ENCODE results near the gene ACBD4. TPM values are rescaled to one million over a fixed set of nuclear protein-coding genes. Genes with fewer than 3 reads are reported as not detected.

Gene ACBD4
- total and polyA plus RNA-seq, 4 donors, result 7.8 to 15.7 (median 12.7) TPM

- WGBS, 2 donors, result 90 to 96% methylated on average over 9 of the region's 9 CpGs
- ATAC-seq (ENCODE audit: insufficient read depth, low FRiP score), result no peak
- H3K9ac ChIP-seq (ENCODE audit: insufficient read depth in 1 of 2, low read length in 2 of 2), result no peak overlapping the region
These were observed 22.1 kb upstream of the ACBD4 start for GRCh38 chr17:45113424-45113754.

GRCh38 chr17:45114117-45114932 lies 21.2 kb upstream of the ACBD4 start:
- TF ChIP-seq, protein P1, sequence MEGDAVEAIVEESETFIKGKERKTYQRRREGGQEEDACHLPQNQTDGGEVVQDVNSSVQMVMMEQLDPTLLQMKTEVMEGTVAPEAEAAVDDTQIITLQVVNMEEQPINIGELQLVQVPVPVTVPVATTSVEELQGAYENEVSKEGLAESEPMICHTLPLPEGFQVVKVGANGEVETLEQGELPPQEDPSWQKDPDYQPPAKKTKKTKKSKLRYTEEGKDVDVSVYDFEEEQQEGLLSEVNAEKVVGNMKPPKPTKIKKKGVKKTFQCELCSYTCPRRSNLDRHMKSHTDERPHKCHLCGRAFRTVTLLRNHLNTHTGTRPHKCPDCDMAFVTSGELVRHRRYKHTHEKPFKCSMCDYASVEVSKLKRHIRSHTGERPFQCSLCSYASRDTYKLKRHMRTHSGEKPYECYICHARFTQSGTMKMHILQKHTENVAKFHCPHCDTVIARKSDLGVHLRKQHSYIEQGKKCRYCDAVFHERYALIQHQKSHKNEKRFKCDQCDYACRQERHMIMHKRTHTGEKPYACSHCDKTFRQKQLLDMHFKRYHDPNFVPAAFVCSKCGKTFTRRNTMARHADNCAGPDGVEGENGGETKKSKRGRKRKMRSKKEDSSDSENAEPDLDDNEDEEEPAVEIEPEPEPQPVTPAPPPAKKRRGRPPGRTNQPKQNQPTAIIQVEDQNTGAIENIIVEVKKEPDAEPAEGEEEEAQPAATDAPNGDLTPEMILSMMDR (IDR thresholded peaks at IDR 0.05; ENCODE audit: control extremely low read depth, extremely low read depth), result no peak
- Histone ChIP-seq H3K4me3 (no peak overlapping the region), H3K27ac (ENCODE audit: low read depth in 1 of 2, low read length in 1 of 2) (no peak overlapping the region), H3K4me1 (ENCODE audit: control insufficient read depth in 5 of 5, insufficient read depth in 5 of 5, low read length in 5 of 5) (peaks cover 0 to 2% (median 0%) of the 10 kb centered on the region in 5 donors), H3K9ac (ENCODE audit: insufficient read depth in 1 of 2, low read length in 2 of 2) (no peak overlapping the region), H3K27me3 (ENCODE audit: control insufficient read depth in 3 of 3, insufficient read depth in 3 of 3, low read length in 2 of 3) (no peaks in the 10 kb centered on the region), H3K9me3 (ENCODE audit: control insufficient read depth in 4 of 4, insufficient read depth in 3 of 4, low read length in 3 of 4) (no peaks in the 10 kb centered on the region), H3K36me3 (ENCODE audit: control insufficient read depth in 4 of 4, insufficient read depth in 4 of 4, low read length in 4 of 4) (peaks cover 0 to 12% (median 1%) of the 10 kb centered on the region in 4 donors)
- 88 to 94% methylated on average over 19 of the region's 19 CpGs for WGBS, 2 donors
- ATAC-seq (ENCODE audit: insufficient read depth, low FRiP score) (no peak), DNase-seq (no peak)

More at GRCh38 chr17:45113424-45113754, 22.1 kb upstream of the ACBD4 start:
- peaks cover 0 to 12% (median 3%) of the 10 kb centered on the region in 4 donors for H3K36me3 ChIP-seq (ENCODE audit: control insufficient read depth in 4 of 4, insufficient read depth in 4 of 4, low read length in 4 of 4)
- H3K27ac ChIP-seq (ENCODE audit: low read depth in 1 of 2, low read length in 1 of 2), result no peak overlapping the region
- H3K4me1 ChIP-seq (ENCODE audit: control insufficient read depth in 5 of 5, insufficient read depth in 5 of 5, low read length in 5 of 5), result peaks cover 0 to 2% (median 0%) of the 10 kb centered on the region in 5 donors
- no peak for DNase-seq
- no peaks in the 10 kb centered on the region for H3K9me3 ChIP-seq (ENCODE audit: control insufficient read depth in 4 of 4, insufficient read depth in 3 of 4, low read length in 3 of 4)
- TF ChIP-seq, protein P1 (IDR thresholded peaks at IDR 0.05; ENCODE audit: control extremely low read depth, extremely low read depth), result no peak
- no peak overlapping the region for H3K4me3 ChIP-seq
- no peaks in the 10 kb centered on the region for H3K27me3 ChIP-seq (ENCODE audit: control insufficient read depth in 3 of 3, insufficient read depth in 3 of 3, low read length in 2 of 3)

DNA sequence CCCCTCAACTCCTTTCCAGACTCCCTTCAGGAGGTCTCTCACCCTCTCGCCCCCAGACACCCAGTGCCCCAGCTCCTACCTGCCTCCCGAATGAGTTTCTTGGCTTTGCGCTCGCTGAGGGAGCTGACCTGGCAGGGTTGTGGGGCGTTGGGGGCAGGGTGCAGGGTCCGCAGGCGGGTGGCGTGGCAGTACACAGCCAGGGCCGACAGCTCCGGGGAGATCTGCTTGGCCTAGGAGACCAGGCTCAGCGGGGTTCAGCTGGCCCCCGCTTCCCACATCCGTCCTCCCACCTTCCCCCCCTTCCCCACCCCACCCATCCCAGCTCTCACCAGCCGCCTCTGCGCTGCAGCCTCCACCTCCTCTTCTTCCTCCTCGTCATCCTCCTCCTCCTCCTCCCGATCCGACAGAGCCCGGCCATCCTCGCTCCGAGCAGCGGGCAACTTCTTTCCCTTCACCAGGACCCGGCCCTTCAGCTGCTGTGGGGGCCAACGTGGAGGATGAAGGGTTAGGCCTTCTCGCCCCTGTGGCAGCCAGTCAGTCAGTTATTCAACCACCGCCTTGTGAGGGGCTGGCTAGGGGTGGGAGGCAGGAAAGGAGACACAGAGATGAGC lies 20.4 kb upstream of the ACBD4 start:
- no peak overlapping the region for H3K27ac ChIP-seq (ENCODE audit: low read depth in 1 of 2, low read length in 1 of 2)
- H3K9ac ChIP-seq (ENCODE audit: insufficient read depth in 1 of 2, low read length in 2 of 2), result no peak overlapping the region
- ATAC-seq (ENCODE audit: insufficient read depth, low FRiP score) (no peak), DNase-seq (no peak)
- 94% methylated on average over 23 to 26 of the region's 26 CpGs for WGBS, 2 donors
- no peaks in the 10 kb centered on the region for H3K9me3 ChIP-seq (ENCODE audit: control insufficient read depth in 4 of 4, insufficient read depth in 3 of 4, low read length in 3 of 4)
- no peaks in the 10 kb centered on the region for H3K27me3 ChIP-seq (ENCODE audit: control insufficient read depth in 3 of 3, insufficient read depth in 3 of 3, low read length in 2 of 3)
- H3K4me3 ChIP-seq, result no peak overlapping the region
- peaks cover 0 to 15% (median 1%) of the 10 kb centered on the region in 4 donors for H3K36me3 ChIP-seq (ENCODE audit: control insufficient read depth in 4 of 4, insufficient read depth in 4 of 4, low read length in 4 of 4)
- TF ChIP-seq, protein P1 (IDR thresholded peaks at IDR 0.05; ENCODE audit: control extremely low read depth, extremely low read depth), result no peak
- H3K4me1 ChIP-seq (ENCODE audit: control insufficient read depth in 5 of 5, insufficient read depth in 5 of 5, low read length in 5 of 5), result no peaks in the 10 kb centered on the region

Data from lung (tissue), 12 donors.